DND-41 (cell line): Measurements from ENCODE around the gene CRACR2A.

ENCODE experiments used
- EZH2 ChIP-seq: IDR thresholded peaks from 3 replicates; pipeline ENCODE4 v1.6.1; 2012; ENCODE audit warnings: borderline replicate concordance, low read depth, mild to moderate bottlenecking, moderate library complexity, low read length, inconsistent platforms; ENCODE audit not compliant: severe bottlenecking
- TF ChIP-seq, protein P1 (sequence below): IDR thresholded peaks from 2 replicates; pipeline ENCODE4 v1.5.1; 2012; ENCODE audit warnings: borderline replicate concordance, low read length, moderate library complexity, mild to moderate bottlenecking; ENCODE audit not compliant: poor library complexity, severe bottlenecking; ENCODE audit errors: extremely low read depth

DNA sequence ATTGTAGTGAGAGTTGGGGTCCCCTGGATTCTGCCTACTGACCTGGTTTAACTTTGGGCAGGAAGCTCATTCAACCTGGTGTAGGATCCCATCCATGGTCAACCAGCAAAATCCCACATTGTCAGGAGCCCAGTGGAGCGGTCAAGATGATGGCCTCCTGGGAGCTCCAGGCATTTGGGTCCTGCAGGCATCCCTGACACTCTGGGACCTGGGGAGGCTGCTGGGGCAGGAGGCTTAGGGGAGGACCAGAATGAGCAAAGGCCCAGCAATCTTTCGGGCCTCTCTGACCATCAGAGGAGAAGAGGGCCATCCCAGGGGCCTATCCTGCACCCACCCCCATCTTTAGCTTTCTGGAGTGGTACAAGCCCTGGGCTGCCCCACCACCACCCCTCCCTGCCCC, 157.9 kb downstream of the CRACR2A start:
- TF ChIP-seq, protein P1, sequence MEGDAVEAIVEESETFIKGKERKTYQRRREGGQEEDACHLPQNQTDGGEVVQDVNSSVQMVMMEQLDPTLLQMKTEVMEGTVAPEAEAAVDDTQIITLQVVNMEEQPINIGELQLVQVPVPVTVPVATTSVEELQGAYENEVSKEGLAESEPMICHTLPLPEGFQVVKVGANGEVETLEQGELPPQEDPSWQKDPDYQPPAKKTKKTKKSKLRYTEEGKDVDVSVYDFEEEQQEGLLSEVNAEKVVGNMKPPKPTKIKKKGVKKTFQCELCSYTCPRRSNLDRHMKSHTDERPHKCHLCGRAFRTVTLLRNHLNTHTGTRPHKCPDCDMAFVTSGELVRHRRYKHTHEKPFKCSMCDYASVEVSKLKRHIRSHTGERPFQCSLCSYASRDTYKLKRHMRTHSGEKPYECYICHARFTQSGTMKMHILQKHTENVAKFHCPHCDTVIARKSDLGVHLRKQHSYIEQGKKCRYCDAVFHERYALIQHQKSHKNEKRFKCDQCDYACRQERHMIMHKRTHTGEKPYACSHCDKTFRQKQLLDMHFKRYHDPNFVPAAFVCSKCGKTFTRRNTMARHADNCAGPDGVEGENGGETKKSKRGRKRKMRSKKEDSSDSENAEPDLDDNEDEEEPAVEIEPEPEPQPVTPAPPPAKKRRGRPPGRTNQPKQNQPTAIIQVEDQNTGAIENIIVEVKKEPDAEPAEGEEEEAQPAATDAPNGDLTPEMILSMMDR: no peak
- TF ChIP-seq EZH2: no peak
